ENCODE data around the gene RND2.

- TF ChIP-seq GABPA (IDR thresholded peaks at IDR 0.05; ENCODE audit: low read depth) (peak; percentile 56), POLR2AphosphoS5 (IDR thresholded peaks at IDR 0.05; ENCODE audit: low read depth) (peak; percentile 70; the same call in 1 of the 2 replicates), CTCF (IDR thresholded peaks at IDR 0.05; ENCODE audit: insufficient read depth, low read length) (no peak)
Observed at GRCh38 chr17:43020030-43020621, 4.9 kb upstream of the RND2 start.
